Glomerular visceral epithelial cell (primary cell): ENCODE measurements around the gene BICD2.
A peak's percentile ranks its signal among the peaks of the same experiment; 100 is the strongest.

Source experiments
- DNase-seq: peaks from one replicate; pipeline ENCODE4 v3.0.0-alpha.2; 2016; ENCODE audit errors: extremely low spot score

Gene BICD2

GRCh38 chr9:92714787-92715487, 49.7 kb downstream of the BICD2 start:
- DNase-seq: no peak

- no peak for DNase-seq
These were observed 50.6 kb downstream of the BICD2 start for GRCh38 chr9:92714016-92714415.

DNA sequence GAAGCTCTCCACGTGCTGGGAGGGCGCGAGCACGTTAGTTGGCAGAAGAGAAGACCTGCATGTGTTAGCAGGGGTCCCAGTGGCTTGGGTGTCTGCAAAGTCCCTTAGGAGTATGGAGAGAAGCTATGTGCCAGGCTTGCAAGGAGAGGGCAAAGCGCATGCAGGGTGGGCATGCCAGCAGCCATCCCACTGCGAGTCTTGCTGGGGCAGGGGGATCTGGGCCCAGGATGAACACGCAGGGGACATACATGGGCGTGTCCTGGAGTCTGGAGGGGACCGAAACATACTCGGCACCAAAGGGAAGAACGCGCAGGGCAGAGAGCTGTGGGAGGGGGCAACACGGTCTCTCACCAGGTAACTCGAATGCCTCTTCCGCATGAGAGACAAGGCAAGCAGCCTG, 51.1 kb downstream of the BICD2 start:
- no peak for DNase-seq

- DNase-seq: no peak
These were observed 51.9 kb downstream of the BICD2 start for GRCh38 chr9:92712767-92713166.

GRCh38 chr9:92711844-92712243, 52.8 kb downstream of the BICD2 start:
- no peak for DNase-seq

- no peak for DNase-seq
These were observed 53.5 kb downstream of the BICD2 start for GRCh38 chr9:92711146-92711545.

GRCh38 chr9:92710368-92710767, 54.3 kb downstream of the BICD2 start:
- DNase-seq: no peak

DNA sequence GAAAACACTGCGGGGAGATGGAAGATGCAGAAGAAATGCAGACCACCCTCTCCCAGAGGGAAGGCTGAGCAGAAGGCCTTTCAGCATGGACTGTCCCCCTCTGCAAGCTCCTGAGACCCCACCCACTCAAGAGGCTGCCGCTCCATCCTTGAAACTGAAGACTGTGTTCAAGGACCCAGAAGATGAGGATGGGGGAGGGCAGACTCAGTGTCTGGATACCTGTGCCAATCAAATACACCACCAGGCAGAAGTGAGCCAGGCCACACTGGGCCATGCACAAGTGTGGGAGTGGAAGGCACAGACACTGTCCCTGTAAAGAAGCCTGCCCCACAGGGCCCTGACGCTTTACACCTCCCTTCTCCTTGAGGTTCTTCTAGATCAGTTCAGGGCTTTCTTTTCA, 54.7 kb downstream of the BICD2 start:
- DNase-seq: no peak

DNA sequence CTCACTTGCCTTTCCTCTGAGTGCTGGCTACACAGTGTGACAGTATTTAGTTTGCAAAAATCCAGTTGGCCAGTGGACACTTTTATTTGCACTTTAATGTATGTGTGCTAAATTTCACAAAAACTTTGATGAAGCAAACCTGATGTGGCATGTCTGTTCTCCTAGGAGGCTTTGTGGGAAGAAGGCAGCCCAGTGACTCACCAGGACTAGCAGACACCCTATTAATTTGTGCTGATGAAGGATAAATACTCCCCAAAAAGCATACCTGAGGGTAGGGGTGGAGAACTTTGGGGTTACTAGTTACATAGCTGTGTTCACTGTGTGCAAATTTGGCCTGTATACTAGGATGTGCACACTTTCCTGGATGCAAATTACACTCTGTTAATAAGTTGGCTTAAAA, 55.4 kb downstream of the BICD2 start:
- DNase-seq: no peak

DNA sequence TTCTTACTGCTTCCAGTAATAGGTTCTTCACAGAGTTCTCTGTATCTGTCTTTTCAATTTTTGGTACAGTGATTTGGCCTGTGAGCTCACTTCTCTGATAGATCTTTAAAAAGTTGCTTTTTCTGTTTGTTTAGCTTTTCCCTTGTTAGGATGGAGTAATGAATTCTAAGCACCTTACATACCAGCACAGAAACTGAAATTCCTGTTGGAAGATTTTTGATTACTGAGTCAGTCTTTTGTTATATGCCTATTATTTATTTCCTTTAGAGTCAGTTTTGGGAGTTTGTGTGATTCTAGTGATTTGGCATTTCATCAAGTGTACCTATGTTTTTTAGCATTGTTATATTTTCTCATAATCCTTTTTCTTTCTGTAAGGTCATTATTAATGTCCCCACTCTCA, 57.1 kb downstream of the BICD2 start:
- DNase-seq: no peak

GRCh38 chr9:92706218-92706940, 58.3 kb downstream of the BICD2 start:
- DNase-seq: peak; percentile 29

- DNase-seq: no peak
These were observed 60.1 kb downstream of the BICD2 start for GRCh38 chr9:92704528-92704927.

DNA sequence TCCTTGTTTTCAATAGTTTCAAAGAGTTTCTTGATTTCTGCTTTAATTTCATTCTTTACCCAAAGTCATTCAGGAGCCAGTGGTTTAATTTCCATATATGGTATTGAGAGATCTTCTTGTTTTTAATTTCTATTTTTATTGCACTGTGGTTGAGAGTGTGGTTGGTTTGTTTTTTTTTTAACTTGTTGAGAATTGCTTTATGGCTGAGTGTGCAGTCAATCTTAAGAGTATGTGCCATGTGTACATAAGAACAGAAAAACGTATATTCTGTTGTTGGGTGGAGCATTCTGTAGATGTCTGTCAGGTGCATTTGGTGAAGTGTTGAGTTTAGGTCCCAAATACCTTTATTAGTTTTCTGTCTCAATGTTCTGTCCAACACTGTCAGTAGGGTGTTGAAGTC, 68.0 kb downstream of the BICD2 start:
- no peak for DNase-seq

- no peak for DNase-seq
These were observed 77.7 kb downstream of the BICD2 start for GRCh38 chr9:92686954-92687353.

DNA sequence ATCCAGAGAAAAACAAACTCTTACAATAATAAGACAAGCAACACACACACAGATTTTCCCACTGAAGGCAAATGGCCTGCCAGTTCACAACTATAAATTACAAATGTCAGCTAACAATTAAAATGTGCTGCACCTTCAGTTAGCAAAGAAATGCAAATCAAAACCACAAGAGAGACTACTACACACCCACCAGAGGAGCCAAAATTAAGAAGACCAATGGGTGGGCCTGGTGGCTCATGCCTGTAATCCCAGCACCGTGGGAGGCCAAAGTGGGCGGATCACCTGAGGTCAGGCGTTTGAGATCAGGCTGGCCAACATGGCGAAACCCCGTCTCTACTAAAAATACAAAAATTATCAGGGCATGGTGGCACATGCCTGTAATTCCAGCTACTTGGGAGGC, 79.6 kb downstream of the BICD2 start:
- no peak for DNase-seq

GRCh38 chr9:92682269-92682668, 82.4 kb downstream of the BICD2 start:
- DNase-seq: no peak

DNA sequence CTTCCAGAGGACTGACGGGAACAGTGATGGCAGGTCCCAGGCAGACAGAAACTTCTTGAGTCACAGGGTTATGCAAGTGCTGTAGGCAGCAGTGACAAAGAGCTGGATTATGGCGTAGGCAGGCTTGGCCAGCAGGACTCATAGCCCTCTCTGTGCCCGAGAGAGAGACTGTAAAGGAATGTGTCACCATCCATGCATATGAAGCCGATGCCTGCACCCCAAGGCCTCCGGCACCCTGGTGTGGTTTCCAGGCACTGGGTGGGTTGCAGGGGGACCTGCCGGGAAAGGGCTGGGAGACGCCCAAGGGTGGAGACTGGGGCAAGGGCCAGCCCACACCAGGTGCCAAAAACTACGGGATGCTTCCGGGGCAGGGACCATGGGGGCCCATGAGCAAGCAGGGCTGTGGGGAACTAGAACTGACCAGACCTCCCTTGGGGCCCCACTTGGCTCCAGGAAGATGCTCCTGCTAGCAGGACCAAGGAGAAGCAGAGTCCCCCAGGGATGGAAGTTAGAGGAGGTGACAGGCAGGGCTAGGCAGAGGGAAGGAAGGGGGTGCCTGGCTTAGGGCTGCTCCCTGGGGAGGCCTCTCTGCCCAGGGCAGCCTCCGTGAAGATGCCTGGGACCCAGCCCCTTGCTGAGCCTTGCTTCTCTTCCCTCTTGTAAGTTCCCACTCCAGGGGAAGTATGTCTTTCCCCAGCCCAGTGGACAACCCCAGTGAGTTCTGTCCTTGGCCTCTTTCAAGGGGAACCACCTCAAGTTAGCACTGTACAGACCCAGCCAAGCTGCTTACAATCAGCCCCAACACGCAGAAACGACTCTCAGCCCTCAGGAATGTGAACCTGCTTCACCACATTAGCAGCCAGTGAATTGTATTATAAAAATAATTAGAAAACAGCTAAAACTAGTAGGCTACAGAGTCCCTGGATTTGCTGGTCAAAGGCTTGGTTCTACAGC, 84.2 kb downstream of the BICD2 start:
- DNase-seq: no peak

DNA sequence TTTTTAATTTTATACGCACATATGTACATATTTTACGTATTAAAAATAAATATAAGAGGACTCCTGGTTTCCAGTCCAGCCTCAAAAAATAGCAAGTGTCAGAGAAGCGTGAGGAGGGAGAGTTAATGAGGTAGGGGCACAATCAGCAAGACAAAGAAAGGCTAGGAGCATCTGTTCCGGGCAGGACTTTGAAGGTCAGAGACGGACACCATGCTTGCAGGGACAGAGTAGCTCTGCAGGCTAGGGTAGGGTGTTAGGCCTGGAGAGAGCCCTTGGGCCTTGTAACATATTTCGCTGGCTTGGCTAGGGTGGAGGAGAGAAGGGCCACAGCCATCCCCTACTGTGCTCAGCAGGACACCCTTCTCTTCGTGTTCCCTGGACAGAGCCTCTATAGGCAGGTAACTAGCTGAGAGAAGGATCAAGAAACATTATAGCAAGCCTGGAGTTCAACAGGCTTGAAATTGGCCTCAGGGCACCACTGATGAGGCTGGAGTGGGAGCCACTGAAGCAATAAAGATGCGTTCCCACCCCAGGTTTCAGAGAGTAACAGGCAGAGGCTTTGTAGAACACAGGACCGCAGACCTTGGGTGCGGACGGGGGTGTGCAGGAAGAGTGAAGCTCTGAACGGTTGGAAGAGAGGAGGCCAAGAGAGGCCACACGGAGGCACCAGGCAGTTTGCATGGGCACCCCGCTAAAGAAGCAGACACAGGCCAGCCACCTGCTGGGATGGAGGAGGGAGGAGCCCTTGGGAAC, 85.0 kb downstream of the BICD2 start:
- no peak for DNase-seq

GRCh38 chr9:92671323-92671722, 93.3 kb downstream of the BICD2 start:
- peak; percentile 77 for DNase-seq

DNA sequence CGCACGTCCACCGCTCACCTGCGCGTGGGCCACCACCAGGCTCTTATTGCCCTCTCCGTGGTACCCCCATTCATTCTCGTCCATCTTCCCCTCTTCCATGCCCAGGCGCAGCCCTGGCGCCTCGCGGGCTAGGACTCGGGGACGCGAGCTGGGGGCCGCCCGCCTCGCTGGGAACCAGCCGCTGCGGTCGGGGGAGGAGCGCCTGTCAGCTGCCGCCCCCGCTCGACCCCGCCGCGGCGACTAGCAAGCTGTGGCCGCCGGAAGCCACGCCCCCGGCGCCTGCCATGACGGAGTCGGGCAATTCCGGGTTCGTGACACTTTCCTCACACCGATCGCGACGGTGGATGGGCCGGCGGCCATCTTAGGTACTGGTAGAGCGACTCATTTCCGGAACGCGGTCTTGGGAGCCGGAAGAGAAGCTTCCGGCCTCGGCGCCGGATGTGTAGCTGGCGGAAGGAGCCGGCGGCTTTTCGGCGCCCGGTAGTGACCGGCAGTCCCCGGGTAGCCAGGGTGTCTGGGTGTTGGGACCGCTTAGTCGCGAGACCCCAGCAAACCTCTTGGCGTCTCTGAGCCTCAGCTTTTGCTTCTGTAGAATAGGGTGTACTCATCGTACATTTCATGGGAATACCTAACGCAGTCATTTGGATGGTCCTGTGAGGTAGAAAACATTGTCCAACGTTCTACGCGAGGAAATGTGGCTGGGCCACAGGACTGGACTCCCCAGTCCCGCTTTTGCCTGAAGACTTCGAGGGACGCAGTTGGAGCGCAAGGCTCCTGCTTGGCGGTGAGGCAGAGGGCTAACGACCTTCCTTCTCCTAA, 94.5 kb downstream of the BICD2 start, which contains the start of gene IPPK:
Gene IPPK, minus strand, starts transcription at position 242 of the 819 bp plus-strand sequence. Its CDS starts 143 bp downstream, at position 99.
- DNase-seq: peak; percentile 99

- DNase-seq: no peak
These were observed 95.1 kb downstream of the BICD2 start for GRCh38 chr9:92669527-92669889.
